Thyroid gland (tissue), 4 donors: ENCODE results near the gene FERMT3. TPM values are rescaled to one million over a fixed set of nuclear protein-coding genes. Genes with fewer than 3 reads are reported as not detected.
A peak's percentile ranks its signal among the peaks of the same experiment; 100 is the strongest.

Experiments used
- DNase-seq, 2 donors: peaks; one replicate each; pipeline ENCODE4 v3.0.0-alpha.2; 2019
- H3K27ac ChIP-seq, 3 donors: fragments of 200-600 bp; sonication (generic); 1 replicate in 2 of 3; 2 replicates in 1 of 3; pipeline ENCODE4 v1.5.1; 2016 to 2019; ENCODE audit warnings: mild to moderate bottlenecking in 1 of 3, moderate library complexity in 1 of 3
- H3K27me3 ChIP-seq: fragments of 200-600 bp; sonication (generic); one replicate; pipeline ENCODE4 v1.5.1; 2019
- H3K36me3 ChIP-seq, 2 donors: fragments of 200-600 bp; sonication (generic); one replicate each; pipeline ENCODE4 v1.5.1; 2016 to 2019
- H3K4me1 ChIP-seq, 2 donors: fragments of 200-600 bp; sonication (generic); one replicate each; pipeline ENCODE4 v1.5.1; 2017 to 2019
- H3K4me3 ChIP-seq, 3 donors: fragments of 200-600 bp; sonication (generic); replicated peaks in 1 of 3; 1 replicate in 2 of 3; 2 replicates in 1 of 3; pipeline ENCODE4 v1.5.1; 2016; ENCODE audit warnings: mild to moderate bottlenecking in 1 of 3
- H3K9me3 ChIP-seq: fragments of 200-600 bp; sonication (generic); one replicate; pipeline ENCODE4 v1.5.1; 2017
- CTCF ChIP-seq, 6 experiments: fragments of 200-600 bp in 3 of 6; fragments of 450-650 bp in 3 of 6; sonication (generic) in 3 of 6; IDR thresholded peaks; one replicate each; pipeline ENCODE4 v1.5.1; 2016 to 2019; ENCODE audit warnings: antibody characterized with exemption in 6 of 6, mild to moderate bottlenecking in 2 of 6, inconsistent platforms in 1 of 6, moderate library complexity in 1 of 6
- POLR2A ChIP-seq, 2 donors: fragments of 450-650 bp; IDR thresholded peaks; one replicate each; pipeline ENCODE4 v1.6.1; 2017; ENCODE audit warnings: antibody characterized with exemption in 2 of 2, mild to moderate bottlenecking in 2 of 2, moderate library complexity in 1 of 2
- WGBS, 2 donors: methylation state at CpG; one replicate each; pipeline ENCODE4 v1.1.5; 2017; 5-methylcytosine and 5-hydroxymethylcytosine counted together
- intact Hi-C: fragments of 100-400 bp; cut with DNase I; formaldehyde crosslinking; loops from one replicate; pipeline ENCODE4 v1.15.1; 2023
- total RNA-seq, 4 donors: library from RNA; depleted of rRNA; stranded (reverse); fragments of >200 nt; gene quantifications; one replicate each; pipeline ENCODE4 v1.2.3, GENCODE V29; 2016

Gene FERMT3
- total RNA-seq, 4 donors from 2014 or later, result 7.6 to 13.9 (median 10.8) TPM

GRCh38 chr11:64173616-64174355 is 32.7 kb upstream of the FERMT3 start:
- no peak overlapping the region for H3K4me3 ChIP-seq
- H3K27me3 ChIP-seq, result no peaks in the 10 kb centered on the region
- intact Hi-C loops, result no loop called here
- WGBS, 2 donors, result 94 to 96% methylated on average over 4 of the region's 4 CpGs
- H3K36me3 ChIP-seq, result no peaks in the 10 kb centered on the region
- TF ChIP-seq POLR2A (IDR thresholded peaks at IDR 0.05), result no peak
- no peak for DNase-seq
- no peak overlapping the region for H3K27ac ChIP-seq
- no peaks in the 10 kb centered on the region for H3K9me3 ChIP-seq
- H3K4me1 ChIP-seq, result no peaks in the 10 kb centered on the region

GRCh38 chr11:64176751-64177150 is 29.8 kb upstream of the FERMT3 start:
- H3K36me3 ChIP-seq, result no peaks in the 10 kb centered on the region
- TF ChIP-seq CTCF (IDR thresholded peaks at IDR 0.05), result no peak
- no peak for TF ChIP-seq POLR2A (IDR thresholded peaks at IDR 0.05)
- H3K4me3 ChIP-seq, result no peak overlapping the region
- H3K27me3 ChIP-seq, result no peaks in the 10 kb centered on the region
- no peaks in the 10 kb centered on the region for H3K9me3 ChIP-seq
- H3K27ac ChIP-seq, result no peak overlapping the region
- intact Hi-C loops, result no loop called here
- no peak for DNase-seq
- 89 to 96% methylated on average over 8 of the region's 8 CpGs for WGBS, 2 donors
- peaks cover 7 to 11% of the 10 kb centered on the region in 2 donors for H3K4me1 ChIP-seq

GRCh38 chr11:64178203-64178602 is 28.3 kb upstream of the FERMT3 start:
- no peaks in the 10 kb centered on the region for H3K27me3 ChIP-seq
- H3K27ac ChIP-seq, result no peak overlapping the region
- no peaks in the 10 kb centered on the region for H3K9me3 ChIP-seq
- no peak for TF ChIP-seq CTCF (IDR thresholded peaks at IDR 0.05)
- TF ChIP-seq POLR2A (IDR thresholded peaks at IDR 0.05), result no peak
- WGBS, 2 donors, result 86 to 95% methylated on average over 1 of the region's 1 CpG
- no peak for DNase-seq
- no peak overlapping the region for H3K4me3 ChIP-seq
- no peaks in the 10 kb centered on the region for H3K36me3 ChIP-seq
- intact Hi-C loops, result no loop called here
- peaks cover 19 to 24% of the 10 kb centered on the region in 2 donors for H3K4me1 ChIP-seq

GRCh38 chr11:64178951-64179639 is 27.4 kb upstream of the FERMT3 start:
- no peaks in the 10 kb centered on the region for H3K27me3 ChIP-seq
- TF ChIP-seq POLR2A (IDR thresholded peaks at IDR 0.05), result no peak
- TF ChIP-seq CTCF (IDR thresholded peaks at IDR 0.05), result no peak
- no peaks in the 10 kb centered on the region for H3K36me3 ChIP-seq
- H3K9me3 ChIP-seq, result no peaks in the 10 kb centered on the region
- peaks cover 27 to 33% of the 10 kb centered on the region in 2 donors for H3K4me1 ChIP-seq
- H3K27ac ChIP-seq, result no peak overlapping the region
- H3K4me3 ChIP-seq, result no peak overlapping the region
- intact Hi-C loops, result no loop called here
- DNase-seq, result no peak
- WGBS, 2 donors, result 92 to 94% methylated on average over 9 to 11 of the region's 12 CpGs

GRCh38 chr11:64180891-64181290 is 25.6 kb upstream of the FERMT3 start:
- Histone ChIP-seq H3K9me3 (no peaks in the 10 kb centered on the region), H3K36me3 (no peaks in the 10 kb centered on the region), H3K27me3 (no peaks in the 10 kb centered on the region), H3K4me1 (peaks cover 35 to 43% of the 10 kb centered on the region in 2 donors), H3K27ac (peak overlapping the region; percentile 17 to 87 (median 63)), H3K4me3 (no peak overlapping the region)
- no peak for TF ChIP-seq CTCF (IDR thresholded peaks at IDR 0.05)
- no peak for TF ChIP-seq POLR2A (IDR thresholded peaks at IDR 0.05)
- 84 to 86% methylated on average over 5 of the region's 5 CpGs for WGBS, 2 donors
- intact Hi-C loops, result no loop called here
- DNase-seq, result no peak
